Subcutaneous abdominal adipose tissue (tissue), 5 donors: ENCODE data around the gene PHACTR2.
"Not testable (repeated sequence)": the region's sequence is repeated elsewhere in the genome, so short reads cannot be mapped to it uniquely, and the experiment has no call there.

Experiments
- H3K27ac ChIP-seq: one replicate; pipeline ENCODE4 v1.7.0; 2013; ENCODE audit warnings: low read depth, mild to moderate bottlenecking, inconsistent platforms, low read length, moderate library complexity
- H3K27me3 ChIP-seq, 5 donors: one replicate each; pipeline ENCODE4 v1.7.0; 2013; ENCODE audit warnings: low read length in 5 of 5, inconsistent platforms in 1 of 5; ENCODE audit not compliant: control insufficient read depth in 5 of 5, insufficient read depth in 4 of 5
- H3K36me3 ChIP-seq, 5 donors: one replicate each; pipeline ENCODE4 v1.7.0; 2013; ENCODE audit warnings: low read length in 5 of 5; ENCODE audit not compliant: control insufficient read depth in 5 of 5, insufficient read depth in 5 of 5
- H3K4me1 ChIP-seq, 5 donors: one replicate each; pipeline ENCODE4 v1.7.0; 2013; ENCODE audit warnings: low read length in 5 of 5, mild to moderate bottlenecking in 3 of 5, moderate library complexity in 1 of 5; ENCODE audit not compliant: control insufficient read depth in 5 of 5, insufficient read depth in 5 of 5
- H3K4me3 ChIP-seq, 5 donors: one replicate each; pipeline ENCODE4 v1.7.0; 2013; ENCODE audit warnings: low read length in 5 of 5, low read depth in 1 of 5
- H3K9ac ChIP-seq, 5 donors: one replicate each; pipeline ENCODE4 v1.7.0; 2013; ENCODE audit warnings: low read length in 5 of 5, mild to moderate bottlenecking in 4 of 5, moderate library complexity in 3 of 5
- H3K9me3 ChIP-seq, 5 donors: one replicate each; pipeline ENCODE4 v1.7.0; 2013; ENCODE audit warnings: low read length in 5 of 5; ENCODE audit not compliant: control insufficient read depth in 5 of 5
- donor health status: healthy.
- donor health status: healthy.
- donor health status: healthy.
- donor health status: healthy.
- donor health status: healthy.

PHACTR2 gene

DNA sequence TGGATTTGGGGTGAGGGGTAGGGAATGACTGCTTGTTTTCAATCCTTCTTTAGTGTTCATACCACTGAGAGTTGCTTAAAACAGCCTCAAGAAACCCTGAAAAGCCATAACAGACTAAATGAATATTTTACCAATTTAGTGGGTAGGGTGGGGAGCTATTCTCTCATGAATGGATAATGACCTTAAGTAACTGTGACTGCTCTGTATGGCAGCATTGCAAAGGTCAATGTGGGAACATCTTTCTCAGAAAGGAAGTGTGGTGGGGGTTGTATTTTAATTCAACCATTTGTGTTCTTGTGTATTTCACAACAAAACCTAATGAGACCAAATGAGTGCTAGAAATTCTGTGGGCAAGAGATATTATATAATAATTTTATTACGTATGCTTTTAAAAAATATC lies 55.7 kb downstream of the PHACTR2 start:
- no peak overlapping the region for H3K27ac ChIP-seq
- H3K4me1 ChIP-seq = peaks cover 0 to 26% (median 10%) of the 10 kb centered on the region in 5 donors
- no peaks in the 10 kb centered on the region for H3K36me3 ChIP-seq
- H3K9me3 ChIP-seq = no peaks in the 10 kb centered on the region
- H3K4me3 ChIP-seq = no peak overlapping the region
- no peaks in the 10 kb centered on the region for H3K27me3 ChIP-seq
- no peak overlapping the region for H3K9ac ChIP-seq

GRCh38 chr6:143734641-143735063 lies 56.9 kb downstream of the PHACTR2 start:
- H3K27ac ChIP-seq = no peak overlapping the region
- peaks cover 0 to 26% (median 10%) of the 10 kb centered on the region in 5 donors for H3K4me1 ChIP-seq
- H3K36me3 ChIP-seq = no peaks in the 10 kb centered on the region
- no peaks in the 10 kb centered on the region for H3K27me3 ChIP-seq
- H3K4me3 ChIP-seq = no peak overlapping the region
- no peak overlapping the region for H3K9ac ChIP-seq
- H3K9me3 ChIP-seq = no peaks in the 10 kb centered on the region

- H3K4me3 ChIP-seq, H3K9ac ChIP-seq, H3K9me3 ChIP-seq, H3K27me3 ChIP-seq, H3K27ac ChIP-seq, H3K36me3 ChIP-seq: not testable (repeated sequence)
- peaks cover 0 to 36% (median 21%) of the 10 kb centered on the region in 5 donors for H3K4me1 ChIP-seq
Measured at GRCh38 chr6:143738072-143738690, 60.4 kb downstream of the PHACTR2 start.

DNA sequence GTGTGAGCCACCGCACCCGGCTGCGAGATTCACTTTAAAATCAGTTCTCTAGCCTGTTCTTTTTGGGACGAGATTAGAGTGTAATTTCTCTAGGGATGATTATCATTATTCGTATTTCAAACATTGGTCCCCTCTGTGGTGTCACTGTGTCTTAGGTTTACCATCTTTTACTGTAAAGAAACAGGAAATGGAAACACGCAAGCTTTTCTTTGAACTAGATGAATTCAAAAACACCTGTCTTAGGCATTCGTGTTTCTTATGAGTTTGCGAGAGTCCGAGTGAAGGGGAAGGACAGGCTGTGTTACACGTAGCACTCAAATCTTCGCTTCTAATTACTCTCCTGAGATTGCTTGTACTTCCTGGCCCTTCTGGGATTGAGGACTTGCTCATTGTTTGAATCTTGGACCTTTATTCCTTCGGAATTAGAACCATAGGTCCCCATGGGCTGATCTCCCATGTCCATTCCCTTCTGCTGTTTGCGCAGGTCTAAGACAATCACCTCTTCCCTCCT lies 61.6 kb downstream of the PHACTR2 start:
- H3K9me3 ChIP-seq = no peaks in the 10 kb centered on the region
- peak overlapping the region; percentile 60 for H3K27ac ChIP-seq
- H3K4me3 ChIP-seq = peak overlapping the region in 1 of 5 donors; percentile 45
- no peaks in the 10 kb centered on the region for H3K27me3 ChIP-seq
- no peaks in the 10 kb centered on the region for H3K36me3 ChIP-seq
- H3K4me1 ChIP-seq = peaks cover 4 to 43% (median 29%) of the 10 kb centered on the region in 5 donors
- no peak overlapping the region for H3K9ac ChIP-seq

- Histone ChIP-seq H3K36me3 (no peaks in the 10 kb centered on the region), H3K9ac (no peak overlapping the region), H3K4me1 (peaks cover 10 to 44% (median 35%) of the 10 kb centered on the region in 5 donors), H3K27me3 (no peaks in the 10 kb centered on the region), H3K4me3 (no peak overlapping the region), H3K27ac (peak overlapping the region; percentile 60), H3K9me3 (no peaks in the 10 kb centered on the region)
Measured at GRCh38 chr6:143740213-143740612, 62.4 kb downstream of the PHACTR2 start.

DNA sequence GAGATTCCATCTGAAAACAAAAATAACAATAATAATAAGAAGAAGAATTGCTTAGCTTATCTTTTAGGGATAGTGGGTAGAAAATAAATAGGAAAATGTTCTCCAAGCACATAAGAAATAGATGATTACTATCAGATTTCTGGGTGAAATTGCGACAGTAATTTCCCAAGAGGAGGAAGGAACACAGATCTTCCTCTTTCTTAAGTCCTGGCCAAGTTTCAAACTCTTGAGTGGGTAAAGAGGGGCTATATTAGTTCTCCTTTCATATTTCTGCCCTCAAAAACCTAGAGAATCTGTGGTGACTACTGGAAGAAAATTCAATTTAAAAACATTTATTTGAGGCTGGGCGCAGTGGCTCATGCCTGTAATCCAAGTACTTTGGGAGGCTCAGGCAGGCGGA lies 63.7 kb downstream of the PHACTR2 start:
- no peak overlapping the region for H3K4me3 ChIP-seq
- no peaks in the 10 kb centered on the region for H3K36me3 ChIP-seq
- H3K4me1 ChIP-seq = peaks cover 21 to 57% (median 46%) of the 10 kb centered on the region in 5 donors
- H3K27me3 ChIP-seq = no peaks in the 10 kb centered on the region
- H3K9me3 ChIP-seq = no peaks in the 10 kb centered on the region
- no peak overlapping the region for H3K27ac ChIP-seq
- H3K9ac ChIP-seq = no peak overlapping the region

DNA sequence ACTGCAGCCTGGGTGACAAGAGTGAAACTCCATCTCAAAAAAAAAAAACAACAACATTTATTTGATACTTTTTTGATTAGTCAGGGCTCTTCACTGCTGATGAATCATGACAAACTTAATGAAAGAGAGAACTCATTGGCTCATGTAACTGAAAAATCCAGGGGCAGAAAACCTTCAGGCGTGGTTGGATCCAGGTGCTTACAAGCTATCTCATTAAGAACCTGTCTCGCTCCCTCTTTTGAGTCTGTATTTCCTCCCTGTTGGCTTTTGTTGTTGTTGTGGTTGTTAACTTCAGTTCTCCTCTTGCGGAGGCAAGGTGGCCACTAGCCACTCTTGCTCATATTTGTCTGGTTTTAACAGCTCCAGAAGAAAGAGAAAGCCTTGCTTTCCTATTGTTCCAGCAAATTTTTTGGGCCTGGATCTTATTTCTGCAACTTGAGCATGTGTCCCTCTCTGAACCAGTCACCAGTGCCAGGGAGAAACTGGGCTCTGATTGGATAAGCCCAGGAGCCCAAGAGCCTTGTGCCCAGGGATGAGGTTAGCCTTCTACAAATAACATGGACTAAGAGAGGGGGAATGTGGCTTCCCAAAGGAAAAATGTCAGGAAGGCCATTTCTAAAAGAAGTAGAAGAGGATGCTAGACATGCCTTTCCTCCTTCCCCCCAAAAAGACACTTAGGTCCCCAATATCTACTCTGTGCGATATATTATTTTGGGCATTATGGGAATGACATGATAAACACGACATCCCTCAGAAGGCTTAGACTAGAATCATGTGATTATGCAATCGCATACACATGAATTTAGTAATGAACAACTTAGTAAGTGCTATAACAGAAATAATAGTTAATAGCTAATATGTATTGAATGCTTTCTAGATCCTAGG lies 64.5 kb downstream of the PHACTR2 start:
- Histone ChIP-seq H3K27me3 (no peaks in the 10 kb centered on the region), H3K4me3 (no peak overlapping the region), H3K36me3 (no peaks in the 10 kb centered on the region), H3K9me3 (no peaks in the 10 kb centered on the region), H3K9ac (no peak overlapping the region), H3K27ac (no peak overlapping the region), H3K4me1 (peaks cover 21 to 57% (median 49%) of the 10 kb centered on the region in 5 donors)

DNA sequence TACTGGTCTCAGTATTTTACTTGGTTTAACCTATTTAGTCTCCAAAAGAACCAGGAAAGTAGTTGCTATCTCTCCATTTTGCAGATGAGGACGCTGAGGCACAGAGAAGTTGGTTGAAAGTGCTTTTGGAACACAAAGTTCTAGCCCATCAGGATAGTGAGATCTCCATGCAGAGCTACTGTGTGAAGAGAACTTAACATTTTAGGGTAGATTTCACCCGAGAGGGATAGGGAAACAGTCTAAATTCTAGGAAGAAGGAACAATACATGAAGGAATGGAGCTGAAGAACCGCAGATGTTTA lies 65.1 kb downstream of the PHACTR2 start:
- Histone ChIP-seq H3K4me3 (peak overlapping the region in 1 of 5 donors; percentile 1), H3K9me3 (no peaks in the 10 kb centered on the region), H3K9ac (no peak overlapping the region), H3K27ac (peak overlapping the region; percentile 17), H3K4me1 (peaks cover 21 to 59% (median 49%) of the 10 kb centered on the region in 5 donors), H3K36me3 (no peaks in the 10 kb centered on the region), H3K27me3 (no peaks in the 10 kb centered on the region)

DNA sequence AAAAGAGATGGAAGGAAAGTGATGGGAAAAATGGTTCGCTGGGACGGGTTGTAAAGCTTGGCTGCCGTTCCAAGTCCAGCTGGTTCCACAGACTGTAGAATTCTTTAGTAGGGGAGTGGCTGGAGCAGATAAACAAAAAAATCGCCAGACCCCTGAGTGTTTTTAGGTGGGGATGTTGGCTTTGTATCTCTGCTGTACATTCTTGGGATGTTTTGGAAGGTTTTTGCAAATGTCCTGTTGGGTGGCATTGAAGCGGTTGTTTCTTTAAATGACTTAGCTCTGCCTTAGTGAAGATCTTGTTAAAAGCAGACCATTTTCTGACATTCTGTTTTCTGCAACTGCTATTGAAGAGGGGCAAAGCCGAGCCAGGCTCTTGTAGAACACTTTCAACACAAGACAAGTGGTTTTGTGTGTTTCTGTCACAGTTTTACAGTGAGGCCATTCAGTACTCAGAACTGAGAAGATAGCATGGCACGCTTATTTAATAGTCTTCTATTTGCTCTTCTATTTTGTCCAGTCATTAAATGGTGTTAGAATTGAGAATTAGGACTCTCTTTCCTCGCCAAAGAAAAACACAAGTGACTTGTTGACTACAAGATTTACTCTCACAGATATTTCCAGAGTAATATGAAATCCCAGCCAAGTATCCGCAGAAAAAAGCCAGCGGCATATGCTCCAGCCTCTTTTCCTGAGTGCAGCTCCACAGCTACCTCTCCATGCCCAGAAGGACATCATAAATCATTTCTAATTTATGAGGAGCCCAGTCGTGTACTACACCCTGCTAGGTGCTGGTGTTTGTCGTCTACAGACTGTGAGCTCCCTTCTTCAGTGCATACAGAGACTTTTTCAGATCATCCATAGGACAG lies 65.8 kb downstream of the PHACTR2 start:
- peak overlapping the region; percentile 17 for H3K27ac ChIP-seq
- H3K9ac ChIP-seq = peak overlapping the region in 2 of 5 donors; percentile 36 to 59

More for the DNA sequence above, 65.8 kb downstream of the PHACTR2 start:
- Histone ChIP-seq H3K9me3 (no peaks in the 10 kb centered on the region), H3K4me3 (peak overlapping the region in 4 of 5 donors; percentile 1 to 43 (median 8)), H3K4me1 (peaks cover 21 to 59% (median 49%) of the 10 kb centered on the region in 5 donors), H3K36me3 (no peaks in the 10 kb centered on the region), H3K27me3 (no peaks in the 10 kb centered on the region)
